Measurements from ENCODE around the gene DDI1. TPM values are rescaled to one million over a fixed set of nuclear protein-coding genes. Genes with fewer than 3 reads are reported as not detected.

The DDI1 gene
- total RNA-seq, 4 donors from 2014 or later = not detected

DNA sequence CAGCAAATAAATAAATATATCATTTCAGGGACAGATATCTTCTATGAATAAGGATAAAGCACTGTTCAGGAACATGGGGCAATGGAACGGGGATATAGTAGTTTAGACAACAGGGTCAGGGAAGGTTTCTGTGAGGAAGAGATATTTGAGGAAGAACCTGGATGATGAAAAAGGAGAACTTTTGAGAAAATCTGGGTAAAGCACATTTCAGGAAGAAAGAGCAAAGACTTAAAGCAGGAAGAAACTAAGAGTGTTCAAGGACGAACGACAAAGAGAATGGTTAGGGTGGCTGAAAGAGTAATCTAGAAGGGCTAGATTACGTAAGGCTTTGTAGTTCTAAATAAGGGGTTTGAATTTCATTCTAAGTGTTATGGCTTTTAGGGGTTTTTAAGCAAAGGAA, 12.7 kb downstream of the DDI1 start:
- no peak overlapping the region for H3K27ac ChIP-seq
- peaks cover 2% of the 10 kb centered on the region for H3K4me1 ChIP-seq
- H3K27me3 ChIP-seq = no peaks in the 10 kb centered on the region
- TF ChIP-seq, protein P1, sequence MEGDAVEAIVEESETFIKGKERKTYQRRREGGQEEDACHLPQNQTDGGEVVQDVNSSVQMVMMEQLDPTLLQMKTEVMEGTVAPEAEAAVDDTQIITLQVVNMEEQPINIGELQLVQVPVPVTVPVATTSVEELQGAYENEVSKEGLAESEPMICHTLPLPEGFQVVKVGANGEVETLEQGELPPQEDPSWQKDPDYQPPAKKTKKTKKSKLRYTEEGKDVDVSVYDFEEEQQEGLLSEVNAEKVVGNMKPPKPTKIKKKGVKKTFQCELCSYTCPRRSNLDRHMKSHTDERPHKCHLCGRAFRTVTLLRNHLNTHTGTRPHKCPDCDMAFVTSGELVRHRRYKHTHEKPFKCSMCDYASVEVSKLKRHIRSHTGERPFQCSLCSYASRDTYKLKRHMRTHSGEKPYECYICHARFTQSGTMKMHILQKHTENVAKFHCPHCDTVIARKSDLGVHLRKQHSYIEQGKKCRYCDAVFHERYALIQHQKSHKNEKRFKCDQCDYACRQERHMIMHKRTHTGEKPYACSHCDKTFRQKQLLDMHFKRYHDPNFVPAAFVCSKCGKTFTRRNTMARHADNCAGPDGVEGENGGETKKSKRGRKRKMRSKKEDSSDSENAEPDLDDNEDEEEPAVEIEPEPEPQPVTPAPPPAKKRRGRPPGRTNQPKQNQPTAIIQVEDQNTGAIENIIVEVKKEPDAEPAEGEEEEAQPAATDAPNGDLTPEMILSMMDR (IDR thresholded peaks at IDR 0.05) = no peak
- TF ChIP-seq POLR2A (IDR thresholded peaks at IDR 0.05) (no peak), EP300 (IDR thresholded peaks at IDR 0.05) (no peak), POLR2AphosphoS5 (IDR thresholded peaks at IDR 0.05) (no peak)
- H3K9me3 ChIP-seq = no peaks in the 10 kb centered on the region
- H3K4me3 ChIP-seq = no peak overlapping the region
- WGBS = 78% methylated on average over 4 of the region's 4 CpGs
- DNase-seq (ENCODE audit: low spot score in 2 of 2) = no peak
- no peaks in the 10 kb centered on the region for H3K36me3 ChIP-seq

DNA sequence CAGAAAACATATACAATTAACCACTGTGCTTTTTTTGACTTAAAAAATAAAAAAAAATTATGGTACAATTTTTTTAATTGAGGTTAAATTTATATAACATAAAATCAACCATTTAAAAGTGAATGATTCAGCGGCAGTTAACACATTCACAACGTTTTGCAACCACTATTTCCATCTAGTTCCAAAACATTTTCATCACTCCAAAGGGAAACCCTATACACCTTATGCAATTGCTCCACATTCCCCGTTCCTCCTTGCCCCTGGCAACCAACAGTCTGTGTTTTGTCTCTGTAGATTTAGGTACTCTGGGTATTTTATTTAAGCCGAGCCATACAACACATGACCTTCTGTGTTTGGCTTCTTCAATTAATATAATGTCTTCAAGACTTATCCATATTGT, 15.3 kb downstream of the DDI1 start:
- Histone ChIP-seq H3K9me3 (no peaks in the 10 kb centered on the region), H3K4me3 (no peak overlapping the region), H3K27ac (no peak overlapping the region), H3K27me3 (no peaks in the 10 kb centered on the region), H3K4me1 (peaks cover 4% of the 10 kb centered on the region), H3K36me3 (no peaks in the 10 kb centered on the region)
- TF ChIP-seq, protein P1 (IDR thresholded peaks at IDR 0.05) = no peak
- TF ChIP-seq POLR2A (IDR thresholded peaks at IDR 0.05) (no peak), POLR2AphosphoS5 (IDR thresholded peaks at IDR 0.05) (no peak), EP300 (IDR thresholded peaks at IDR 0.05) (no peak)
- 60% methylated on average over 4 of the region's 4 CpGs for WGBS
- DNase-seq (ENCODE audit: low spot score in 2 of 2) = no peak

DNA sequence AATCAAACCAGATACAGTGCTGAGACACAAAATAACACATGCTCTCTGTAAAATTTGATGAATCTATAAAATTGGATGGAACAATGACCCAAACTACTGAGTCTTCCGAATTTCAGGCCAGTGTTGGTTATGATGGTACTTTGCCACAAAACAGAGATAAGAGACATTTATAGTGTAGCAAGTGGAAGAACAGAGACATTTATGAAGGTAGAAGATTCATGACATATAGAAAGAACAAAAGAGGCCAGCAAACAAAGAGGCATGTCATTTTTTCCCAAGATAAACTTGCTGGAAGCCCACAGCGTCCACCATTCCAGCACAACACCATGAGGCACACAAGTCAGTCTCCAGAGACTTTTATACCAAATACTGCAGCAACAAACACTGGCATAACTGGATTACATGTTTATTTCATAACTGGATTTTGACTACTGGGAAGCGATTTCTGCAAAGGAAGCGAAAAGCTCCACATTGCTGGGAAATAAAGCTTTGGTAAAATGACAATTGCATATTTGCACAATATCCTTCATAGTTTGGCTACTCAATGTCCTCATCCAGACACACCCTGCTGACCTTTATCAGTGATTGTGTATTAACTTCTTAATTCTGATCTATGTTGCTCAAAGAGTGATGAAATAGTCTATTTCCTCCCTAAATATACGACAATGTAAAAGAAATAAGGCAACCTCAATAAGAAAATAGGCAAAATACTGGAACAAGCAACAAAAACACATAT, 17.5 kb downstream of the DDI1 start:
- WGBS = 75% methylated on average over 5 of the region's 5 CpGs

DNA sequence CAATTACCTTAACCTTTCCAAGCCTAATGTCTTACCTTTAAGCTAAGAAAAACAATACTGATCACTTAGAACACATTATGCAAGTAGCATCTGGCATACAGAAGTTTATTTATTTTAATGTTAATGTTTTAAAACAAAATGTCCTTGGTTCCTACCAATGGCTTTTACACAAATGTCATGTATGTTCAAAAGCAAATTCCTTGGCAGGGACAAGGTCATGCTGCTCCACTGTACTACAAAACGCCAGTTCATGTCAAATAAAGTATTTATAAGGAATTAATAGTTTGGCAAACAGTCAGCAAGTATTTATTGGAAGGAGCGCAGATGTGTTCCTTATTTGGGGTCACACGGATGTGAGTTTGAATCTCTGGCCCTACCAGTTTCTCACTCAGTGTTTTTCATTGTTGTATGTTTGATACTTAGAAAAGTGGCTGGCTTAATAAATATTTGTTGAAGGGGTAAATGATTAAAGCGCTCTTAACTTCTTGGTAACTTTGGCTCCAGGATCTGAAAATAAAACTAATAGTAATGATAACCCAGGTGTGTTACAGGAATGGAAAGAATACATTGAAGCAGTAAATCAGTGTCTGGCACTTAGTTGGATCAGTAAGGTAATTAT, 18.6 kb downstream of the DDI1 start:
- H3K4me3 ChIP-seq = no peak overlapping the region
- no peaks in the 10 kb centered on the region for H3K9me3 ChIP-seq
- peaks cover 4% of the 10 kb centered on the region for H3K4me1 ChIP-seq
- TF ChIP-seq, protein P1 (IDR thresholded peaks at IDR 0.05) = no peak
- TF ChIP-seq POLR2A (IDR thresholded peaks at IDR 0.05) (no peak), POLR2AphosphoS5 (IDR thresholded peaks at IDR 0.05) (no peak), EP300 (IDR thresholded peaks at IDR 0.05) (no peak)
- WGBS = 74% methylated on average over 4 of the region's 4 CpGs
- DNase-seq (ENCODE audit: low spot score in 2 of 2) = no peak
- H3K36me3 ChIP-seq = no peaks in the 10 kb centered on the region
- H3K27me3 ChIP-seq = no peaks in the 10 kb centered on the region
- H3K27ac ChIP-seq = no peak overlapping the region

More for the DNA sequence above, 17.5 kb downstream of the DDI1 start:
- no peak for DNase-seq (ENCODE audit: low spot score in 2 of 2)
- Histone ChIP-seq H3K27me3 (no peaks in the 10 kb centered on the region), H3K27ac (no peak overlapping the region), H3K9me3 (no peaks in the 10 kb centered on the region), H3K4me1 (peaks cover 4% of the 10 kb centered on the region), H3K36me3 (no peaks in the 10 kb centered on the region), H3K4me3 (no peak overlapping the region)
- TF ChIP-seq EP300 (IDR thresholded peaks at IDR 0.05) = no peak
- TF ChIP-seq, protein P1 (IDR thresholded peaks at IDR 0.05) = no peak
- no peak for TF ChIP-seq POLR2AphosphoS5 (IDR thresholded peaks at IDR 0.05)
- no peak for TF ChIP-seq POLR2A (IDR thresholded peaks at IDR 0.05)

DNA sequence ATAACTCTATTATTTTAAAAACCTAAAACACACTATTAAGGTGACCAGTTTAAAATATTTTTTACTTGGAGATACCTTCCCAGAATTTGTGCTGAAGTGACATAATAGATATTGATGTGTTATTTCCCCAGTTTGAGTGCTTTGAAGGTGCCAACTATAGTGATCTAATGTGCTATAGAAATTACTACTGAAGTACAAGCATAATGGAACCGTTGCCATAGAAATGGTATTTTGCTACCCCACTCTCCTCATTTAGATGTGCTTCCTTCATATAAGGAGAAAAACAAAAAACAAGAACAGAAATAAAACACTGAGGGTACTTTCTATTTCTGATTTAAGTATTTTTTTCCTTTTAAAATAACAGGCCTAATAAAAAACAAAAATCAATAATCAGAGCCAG, 19.2 kb downstream of the DDI1 start:
- DNase-seq (ENCODE audit: low spot score in 2 of 2) = no peak
- TF ChIP-seq POLR2AphosphoS5 (IDR thresholded peaks at IDR 0.05) (no peak), POLR2A (IDR thresholded peaks at IDR 0.05) (no peak)
- Histone ChIP-seq H3K36me3 (no peaks in the 10 kb centered on the region), H3K27ac (no peak overlapping the region), H3K9me3 (no peaks in the 10 kb centered on the region), H3K4me3 (no peak overlapping the region), H3K27me3 (no peaks in the 10 kb centered on the region), H3K4me1 (peaks cover 4% of the 10 kb centered on the region)
- 72% methylated on average over 1 of the region's 1 CpG for WGBS

Measured in suprapubic skin (tissue), 4 donors.